ENCODE results near the gene ARPC3.

DNA sequence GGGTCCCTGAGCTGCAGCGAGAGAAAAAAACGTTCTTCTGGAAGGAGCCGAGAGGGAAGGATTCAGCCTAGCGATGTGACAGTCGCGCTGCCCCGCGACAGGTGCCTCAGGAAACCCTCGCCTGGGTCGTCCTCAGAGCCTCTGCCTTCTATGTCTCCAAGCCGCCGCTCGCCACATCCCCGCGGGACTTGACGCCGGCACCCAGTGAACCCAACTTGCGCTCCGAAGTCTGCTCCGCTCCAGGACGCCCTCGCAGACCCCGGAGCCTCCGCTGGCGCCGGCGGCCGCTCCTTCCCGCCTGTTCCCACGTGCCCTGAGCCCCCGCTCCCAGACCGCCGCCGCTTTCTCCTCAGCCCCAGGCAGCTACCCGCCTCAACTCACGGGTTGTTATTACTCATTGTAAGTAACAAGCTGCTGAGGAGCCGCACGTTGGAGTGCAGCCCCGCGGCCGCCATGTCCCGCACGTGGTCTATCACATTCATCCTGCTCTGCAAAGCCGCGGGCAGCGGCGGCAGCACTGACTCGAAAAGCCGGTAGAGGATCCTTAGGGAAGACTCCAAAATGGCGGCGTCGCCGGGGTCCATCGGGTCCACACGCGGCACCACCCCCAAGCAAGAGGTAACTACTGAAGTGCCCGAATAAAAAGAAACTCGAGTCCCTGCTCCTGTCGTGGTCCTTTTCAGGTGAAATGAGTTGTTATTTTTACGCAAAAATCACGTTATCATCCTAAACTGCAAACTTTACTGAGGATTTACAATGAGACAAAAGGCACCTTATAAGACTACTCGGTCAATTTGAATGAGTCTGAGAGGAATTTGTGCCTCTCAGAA lies 46.8 kb downstream of the ARPC3 start, which contains the start of gene ANAPC7:
- TF ChIP-seq, protein P1, sequence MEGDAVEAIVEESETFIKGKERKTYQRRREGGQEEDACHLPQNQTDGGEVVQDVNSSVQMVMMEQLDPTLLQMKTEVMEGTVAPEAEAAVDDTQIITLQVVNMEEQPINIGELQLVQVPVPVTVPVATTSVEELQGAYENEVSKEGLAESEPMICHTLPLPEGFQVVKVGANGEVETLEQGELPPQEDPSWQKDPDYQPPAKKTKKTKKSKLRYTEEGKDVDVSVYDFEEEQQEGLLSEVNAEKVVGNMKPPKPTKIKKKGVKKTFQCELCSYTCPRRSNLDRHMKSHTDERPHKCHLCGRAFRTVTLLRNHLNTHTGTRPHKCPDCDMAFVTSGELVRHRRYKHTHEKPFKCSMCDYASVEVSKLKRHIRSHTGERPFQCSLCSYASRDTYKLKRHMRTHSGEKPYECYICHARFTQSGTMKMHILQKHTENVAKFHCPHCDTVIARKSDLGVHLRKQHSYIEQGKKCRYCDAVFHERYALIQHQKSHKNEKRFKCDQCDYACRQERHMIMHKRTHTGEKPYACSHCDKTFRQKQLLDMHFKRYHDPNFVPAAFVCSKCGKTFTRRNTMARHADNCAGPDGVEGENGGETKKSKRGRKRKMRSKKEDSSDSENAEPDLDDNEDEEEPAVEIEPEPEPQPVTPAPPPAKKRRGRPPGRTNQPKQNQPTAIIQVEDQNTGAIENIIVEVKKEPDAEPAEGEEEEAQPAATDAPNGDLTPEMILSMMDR (conservative IDR thresholded peaks at IDR 0.05 in 1 of 2, IDR thresholded peaks at IDR 0.05 in 1 of 2; ENCODE audit: low read depth in 1 of 2, low read length in 2 of 2) = no peak
- TF ChIP-seq EZH2 (IDR thresholded peaks at IDR 0.05; ENCODE audit: low read length, missing control alignments) = no peak
